Suppressor macrophage treated with lipopolysaccharide for 4 hours (primary cell): ENCODE measurements around the gene RAD51B.
"Not testable (repeated sequence)": the region's sequence is repeated elsewhere in the genome, so short reads cannot be mapped to it uniquely, and the experiment has no call there.

Source experiments
- DNase-seq: peaks from one replicate; pipeline ENCODE4 v3.0.0-alpha.2; 2020

Gene RAD51B

DNA sequence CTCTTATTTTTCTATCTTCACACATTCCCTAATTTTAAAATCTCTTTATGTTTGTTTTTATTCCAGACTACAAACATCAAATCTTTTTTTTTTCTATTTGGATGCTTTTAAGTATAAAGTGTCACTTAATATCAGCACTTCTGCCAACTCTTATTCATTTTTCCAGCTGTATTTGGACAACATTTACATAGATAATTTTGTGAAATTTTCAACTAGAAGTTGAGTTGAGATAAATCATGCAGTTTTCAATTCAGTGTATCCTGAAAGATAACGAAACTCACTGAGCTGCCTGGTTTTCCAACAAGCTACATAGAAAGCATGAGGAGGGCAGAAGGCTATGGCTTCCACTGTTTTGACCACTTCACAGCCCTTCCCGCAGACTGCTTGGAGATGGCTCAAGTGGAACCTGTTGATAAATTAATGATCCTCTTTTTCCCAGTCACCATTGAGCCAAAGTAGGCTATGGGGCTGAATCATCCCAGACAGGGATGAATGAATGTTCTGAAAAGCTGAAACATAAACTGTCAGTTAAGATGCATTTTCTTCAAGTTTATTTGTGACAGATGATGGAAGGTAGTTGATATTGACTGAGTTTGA, 213.9 kb downstream of the RAD51B start:
- DNase-seq, result no peak

DNA sequence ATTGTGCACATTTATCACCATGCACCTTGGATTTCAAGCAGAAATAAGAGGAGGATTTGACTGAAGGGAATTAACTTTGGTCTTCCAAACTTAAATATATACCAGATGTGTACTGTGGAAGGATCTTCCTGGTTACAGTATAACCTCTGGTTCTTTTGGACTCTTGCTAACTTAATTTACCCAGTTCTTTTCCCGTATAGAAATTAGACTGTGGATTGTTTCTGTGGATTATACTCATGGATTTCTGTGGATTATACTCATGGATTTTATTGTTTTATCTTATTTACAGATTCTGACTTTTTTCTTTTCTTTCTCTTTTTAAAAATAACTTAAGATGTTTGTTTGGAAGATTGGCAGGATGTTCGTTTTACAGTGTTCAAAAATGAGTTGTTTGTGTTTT, 215.3 kb downstream of the RAD51B start:
- no peak for DNase-seq

- DNase-seq, result no peak
These were observed 216.6 kb downstream of the RAD51B start for GRCh38 chr14:68036202-68036601.

GRCh38 chr14:68039593-68039992, 220.0 kb downstream of the RAD51B start:
- no peak for DNase-seq

DNA sequence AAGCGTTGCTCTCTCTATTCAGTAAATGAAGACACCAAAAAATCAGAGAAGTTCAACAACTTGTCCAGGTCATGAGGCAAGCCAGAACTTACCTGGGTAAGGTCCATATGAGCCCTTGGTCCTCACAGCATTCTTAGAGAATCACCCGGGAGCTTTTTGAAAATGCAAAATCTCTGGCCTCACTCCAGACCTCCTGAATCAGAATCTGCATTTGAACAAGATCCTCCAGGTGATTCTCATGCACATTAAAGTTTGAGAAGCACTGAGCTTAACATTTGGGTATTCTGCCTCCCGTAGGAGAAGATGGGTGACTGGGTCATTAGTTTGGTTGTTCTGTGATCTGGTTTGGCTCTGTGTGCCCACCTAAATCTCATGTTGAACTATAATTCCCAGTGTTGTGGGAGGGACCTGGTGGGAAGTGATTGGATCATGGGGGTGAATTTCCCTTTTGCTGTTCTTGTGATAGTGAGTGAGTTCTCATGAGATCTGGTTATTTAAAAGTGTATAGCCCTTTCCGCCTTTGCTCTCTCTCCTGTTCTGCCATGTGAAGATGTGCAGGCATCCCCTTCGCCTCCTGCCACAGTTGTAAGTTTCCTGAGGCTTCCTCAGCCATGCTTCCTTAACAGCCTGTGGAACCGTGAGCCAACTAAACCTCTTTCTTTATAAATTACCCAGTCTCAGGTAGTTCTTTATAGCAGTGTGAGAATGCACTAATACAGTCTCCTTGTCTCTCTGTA, 221.2 kb downstream of the RAD51B start:
- no peak for DNase-seq

DNA sequence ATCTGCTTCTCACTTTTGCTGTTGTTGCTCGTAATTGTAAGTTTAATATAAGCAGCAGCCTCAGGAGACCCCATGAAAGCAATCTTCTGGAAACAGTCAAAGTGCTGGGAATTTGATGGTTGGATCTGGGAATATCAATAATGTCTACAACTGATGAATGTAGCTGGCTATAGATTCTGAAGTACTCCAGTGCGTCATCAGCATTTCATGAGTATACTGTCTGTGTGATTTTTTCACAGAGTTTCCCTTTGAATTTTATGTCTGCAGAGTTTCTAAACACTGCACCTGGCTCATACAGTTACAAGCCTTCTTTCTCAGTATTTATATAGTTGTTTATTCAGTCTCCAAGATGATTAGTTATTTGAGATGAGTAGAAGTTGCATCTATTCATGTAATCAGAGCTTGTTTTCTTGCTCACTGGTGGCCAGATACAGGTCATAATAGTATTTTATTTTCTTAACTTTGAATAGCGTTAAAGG, 222.3 kb downstream of the RAD51B start:
- no peak for DNase-seq

- no peak for DNase-seq
These were observed 223.1 kb downstream of the RAD51B start for GRCh38 chr14:68042586-68043210.

DNA sequence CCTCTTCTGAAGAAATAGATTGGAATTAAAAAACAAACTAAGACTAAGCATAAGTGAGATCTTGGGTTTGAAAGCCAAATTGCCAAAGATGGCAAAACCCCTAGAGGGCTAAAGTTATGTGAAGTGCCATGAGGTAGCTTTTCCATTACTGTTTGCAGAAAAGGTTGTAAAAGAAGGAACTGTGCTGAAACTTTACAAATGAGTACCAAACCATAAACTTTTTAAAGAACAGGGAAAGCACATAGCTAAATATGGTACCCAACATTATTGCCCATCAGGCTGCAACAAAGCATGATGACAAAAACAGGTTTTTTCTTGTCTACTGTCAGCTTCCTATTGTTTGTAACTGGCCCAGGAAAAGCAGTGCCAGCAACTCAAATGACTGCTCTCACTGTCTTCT, 224.2 kb downstream of the RAD51B start:
- DNase-seq, result no peak

GRCh38 chr14:68047906-68048305, 228.3 kb downstream of the RAD51B start:
- DNase-seq, result no peak

- not testable (repeated sequence) for DNase-seq
These were observed 229.2 kb downstream of the RAD51B start for GRCh38 chr14:68048815-68049214.

DNA sequence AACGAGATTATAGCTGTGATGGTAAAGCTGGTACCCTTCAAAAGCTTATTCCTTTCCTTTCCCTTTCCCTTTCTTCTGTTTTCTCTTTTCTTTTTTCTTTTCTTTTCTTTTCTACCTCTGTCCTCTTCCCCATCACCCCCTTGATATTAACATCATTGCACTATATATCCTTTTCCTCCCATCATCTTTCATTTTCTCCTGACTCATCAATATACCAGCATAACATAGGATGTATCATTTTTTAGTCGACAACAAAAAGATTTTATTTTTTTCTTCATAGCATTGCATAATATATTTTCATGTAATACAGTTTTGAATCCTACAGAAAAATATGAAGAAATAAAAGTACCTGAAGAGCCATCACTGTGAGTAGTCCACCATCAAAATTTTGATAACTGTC, 230.6 kb downstream of the RAD51B start:
- DNase-seq, result no peak

DNA sequence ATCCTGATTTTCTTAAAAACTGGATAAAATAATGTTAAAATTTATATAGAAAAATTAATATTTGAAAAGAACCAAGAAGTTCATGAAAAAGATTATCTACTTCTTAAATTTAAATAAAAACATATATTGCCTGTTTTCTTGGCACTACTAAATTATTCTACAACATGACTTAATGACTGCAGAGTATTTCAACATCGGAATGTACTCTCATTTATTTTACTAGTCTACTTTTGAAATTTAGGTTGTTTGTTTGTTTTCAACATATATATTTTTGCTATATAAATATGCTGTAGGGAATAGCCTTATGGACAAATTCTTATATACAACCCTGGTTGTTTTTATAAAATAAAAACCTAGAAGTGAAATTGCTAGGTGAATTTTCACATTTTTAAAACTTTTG, 231.6 kb downstream of the RAD51B start:
- no peak for DNase-seq

GRCh38 chr14:68060198-68060597, 240.6 kb downstream of the RAD51B start:
- DNase-seq, result no peak

- DNase-seq, result no peak
These were observed 243.1 kb downstream of the RAD51B start for GRCh38 chr14:68062651-68063050.

DNA sequence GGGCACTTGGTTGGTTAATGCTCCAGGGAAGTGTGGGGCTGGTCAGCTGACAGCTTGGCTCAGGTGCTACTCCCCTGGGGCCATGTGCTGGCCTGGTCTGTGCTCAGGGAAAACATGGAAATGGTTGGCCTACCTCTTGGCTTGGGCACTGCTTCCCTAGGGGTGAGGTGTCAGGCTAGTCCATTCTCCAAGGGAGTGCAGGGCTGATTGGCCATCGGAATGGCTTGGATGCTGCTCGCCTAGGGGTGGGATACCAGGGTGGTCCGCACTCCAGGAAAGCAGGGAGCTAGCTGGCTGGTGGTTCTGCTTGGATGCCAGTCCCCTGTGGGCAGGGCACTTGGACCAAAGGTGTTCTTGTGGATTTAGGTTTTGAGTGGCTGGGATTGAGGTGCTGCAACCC, 245.7 kb downstream of the RAD51B start:
- no peak for DNase-seq

DNA sequence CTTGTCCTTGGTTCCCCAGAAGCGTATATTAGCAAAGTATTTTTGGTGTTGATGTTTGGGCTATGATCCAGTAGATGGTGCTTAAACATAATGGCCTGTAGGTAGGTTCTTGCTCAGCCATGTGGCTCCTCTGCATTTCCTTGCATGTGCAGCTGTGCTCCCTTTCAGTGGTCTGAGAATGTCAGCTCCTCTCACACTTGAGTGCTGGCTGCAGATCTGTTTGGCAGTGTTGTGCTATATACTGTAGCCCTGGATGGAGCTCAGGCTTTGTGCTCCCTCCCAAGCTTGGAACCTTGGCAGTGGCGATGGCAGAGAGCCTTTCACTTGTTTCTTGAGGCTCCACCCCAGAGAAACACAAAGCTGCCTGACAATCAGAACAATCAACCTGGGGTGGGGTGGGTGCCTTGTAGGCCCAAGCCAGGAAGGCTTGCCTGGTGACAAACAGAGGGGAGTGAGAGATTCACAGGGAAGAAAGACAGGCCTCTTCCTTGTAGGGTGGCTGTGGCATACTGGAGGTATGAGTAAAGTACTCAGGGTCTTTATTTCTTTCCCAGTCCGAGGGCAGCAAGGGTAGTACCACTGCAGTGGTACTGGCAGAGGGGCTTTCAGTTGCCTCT, 255.3 kb downstream of the RAD51B start:
- no peak for DNase-seq

- DNase-seq, result no peak
These were observed 255.9 kb downstream of the RAD51B start for GRCh38 chr14:68075382-68076029.

DNA sequence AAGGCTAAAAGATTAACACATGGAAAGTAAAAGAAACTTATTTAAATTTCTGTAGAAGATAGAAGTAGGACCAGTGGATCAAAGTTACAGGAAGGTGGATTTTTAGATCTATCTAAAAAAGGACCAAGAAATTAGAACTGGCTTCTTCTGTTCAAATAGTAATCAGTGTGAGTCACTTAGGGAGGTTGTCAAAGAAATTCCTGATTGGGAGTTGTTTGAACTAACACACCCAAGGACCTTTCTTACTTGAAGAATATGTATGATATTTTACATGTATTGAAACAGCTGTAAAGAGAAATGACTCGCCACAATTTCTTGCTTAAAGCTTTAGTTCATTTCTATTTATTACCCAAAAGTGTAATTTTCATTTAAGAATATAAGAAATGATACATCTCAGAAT, 256.9 kb downstream of the RAD51B start:
- DNase-seq, result no peak

GRCh38 chr14:68079941-68080697, 260.5 kb downstream of the RAD51B start:
- peak; percentile 9 for DNase-seq

- peak; percentile 26 for DNase-seq
These were observed 261.9 kb downstream of the RAD51B start for GRCh38 chr14:68081489-68081888.

DNA sequence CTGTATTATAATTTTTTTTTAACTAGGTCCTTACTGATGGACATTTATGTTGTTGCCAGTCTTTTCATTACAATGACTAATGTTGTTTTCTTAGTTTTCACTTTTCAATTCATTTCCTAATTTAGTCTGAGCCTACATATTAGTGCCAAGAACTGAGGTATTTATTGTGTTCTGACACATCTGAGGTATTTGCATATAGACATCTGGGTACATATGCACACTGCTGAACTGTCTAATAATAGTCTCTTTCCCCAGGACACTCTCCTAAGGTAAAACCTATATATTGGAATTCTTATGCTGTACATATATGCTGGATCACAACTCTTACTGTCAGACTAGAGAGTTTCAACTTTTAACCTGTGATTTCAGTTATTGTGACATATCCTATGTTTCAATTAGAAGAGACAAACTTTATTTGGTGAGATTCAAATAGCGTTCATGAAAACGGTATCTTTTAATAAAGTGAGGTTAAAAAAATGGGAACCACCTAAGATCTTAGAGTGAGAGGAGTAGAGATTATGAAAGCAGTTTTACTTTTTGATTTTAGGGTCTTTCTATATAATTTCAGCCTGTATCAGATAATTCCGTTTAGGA, 263.2 kb downstream of the RAD51B start:
- no peak for DNase-seq

DNA sequence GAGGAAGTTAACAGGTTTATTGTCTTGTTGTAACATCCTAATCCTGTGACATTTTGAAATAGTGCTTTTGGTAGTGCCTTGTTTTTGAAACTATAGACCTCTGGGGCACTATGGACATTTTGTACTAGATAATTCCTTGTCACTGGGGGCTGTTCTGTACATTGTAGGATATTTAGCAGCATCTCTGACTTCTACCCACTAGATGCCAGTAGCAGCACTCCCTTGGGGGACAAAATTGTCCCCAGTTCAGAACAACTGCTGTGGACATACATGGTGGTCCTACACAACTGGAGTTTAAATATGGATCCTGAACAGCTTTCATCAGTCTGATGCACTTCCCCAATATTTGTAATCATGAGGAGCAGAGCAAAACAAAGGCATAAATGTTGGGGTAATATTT, 264.7 kb downstream of the RAD51B start:
- no peak for DNase-seq
